Measurements from ENCODE around the gene HSPG2. TPM values are rescaled to one million over a fixed set of nuclear protein-coding genes. Genes with fewer than 3 reads are reported as not detected.

HSPG2 gene
- total and polyA plus RNA-seq, 9 of the 15 experiments (the other 6 are each of a cell fraction or from before 2014, with no cell fraction given): 0.14 to 160 (median 15.7) TPM

GRCh38 chr1:21919520-21919919 lies 17.6 kb downstream of the HSPG2 start (continued):
- TF ChIP-seq UBTF (IDR thresholded peaks at IDR 0.05; ENCODE audit: borderline replicate concordance in 1 of 2, low read depth in 2 of 2, low read length in 2 of 2) (no peak), SMARCB1 (IDR thresholded peaks at IDR 0.05; ENCODE audit: insufficient read length, low read depth) (no peak), E2F1 (CRISPR knock-in tag; IDR thresholded peaks at IDR 0.05) (no peak), HDAC8 (tag; IDR thresholded peaks at IDR 0.05) (no peak), ARID3A (IDR thresholded peaks at IDR 0.05; ENCODE audit: borderline replicate concordance, low read depth, low read length) (no peak), CSDE1 (IDR thresholded peaks at IDR 0.05) (no peak), ZNF511 (CRISPR knock-in tag; IDR thresholded peaks at IDR 0.05) (no peak), ZNF384 (IDR thresholded peaks at IDR 0.05; ENCODE audit: low read depth, low read length) (no peak), HNRNPH1 (optimal IDR thresholded peaks at IDR 0.05; ENCODE audit: low read depth, low read length) (no peak), ZFP36 (IDR thresholded peaks at IDR 0.05; ENCODE audit: low read depth, low read length, partially characterized antibody) (no peak), KHSRP (IDR thresholded peaks at IDR 0.05) (no peak), ZNF592 (IDR thresholded peaks at IDR 0.05) (peak; percentile 15), ZNF644 (tag; IDR thresholded peaks at IDR 0.05; ENCODE audit: low read depth) (no peak), RBM17 (IDR thresholded peaks at IDR 0.05; ENCODE audit: borderline replicate concordance, low read depth, low read length) (no peak), ZBTB34 (CRISPR knock-in tag; IDR thresholded peaks at IDR 0.05) (no peak)
